Cardiac septum (tissue), 1 donor: ENCODE results near the gene JUNB. TPM values are rescaled to one million over a fixed set of nuclear protein-coding genes. Genes with fewer than 3 reads are reported as not detected.
"Not testable (repeated sequence)": the region's sequence is repeated elsewhere in the genome, so short reads cannot be mapped to it uniquely, and the experiment has no call there.

ENCODE experiments used
- DNase-seq: peaks from one replicate; pipeline ENCODE4 v3.0.0-alpha.2; 2020; ENCODE audit warnings: low spot score
- intact Hi-C: fragments of 100-400 bp; cut with DNase I; formaldehyde crosslinking; loops from one replicate; pipeline ENCODE4 v1.14.0; 2022
- total RNA-seq: library from RNA; stranded (reverse); fragmentation: NEBNext Ultra II Directional; extraction: Animal tissue kit (Norgen Biotek cat#: 25700); gene quantifications from one replicate; pipeline ENCODE4 v1.2.1, GENCODE V29; 2021
- donor health status: DM: no; HTN: no; CAD: no.

JUNB gene
- total RNA-seq, 1 donor from 2014 or later, result 97.7 TPM

DNA sequence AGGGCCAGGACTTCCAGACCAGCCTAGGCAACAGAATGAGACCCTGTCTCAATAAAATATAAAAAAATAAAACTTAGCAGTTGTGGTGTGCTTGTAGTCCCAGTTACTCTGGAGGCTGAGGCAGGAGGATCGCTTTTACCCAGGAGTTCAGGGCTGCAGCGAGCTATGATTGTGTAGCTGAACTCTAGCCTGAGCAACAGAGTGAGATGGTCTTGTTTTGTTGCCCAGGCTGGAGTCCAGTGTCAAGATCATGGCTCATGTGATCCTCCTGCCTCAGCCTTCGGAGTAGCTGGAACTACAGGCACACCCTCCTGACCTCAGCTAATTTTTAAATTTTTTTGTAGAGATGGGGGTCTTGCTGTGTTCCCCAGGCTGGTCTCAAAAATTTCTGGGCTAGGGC is 4.3 kb upstream of the JUNB start:
- DNase-seq, result no peak
- intact Hi-C loops, result no loop called here

- DNase-seq, result no peak
- intact Hi-C loops, result no loop called here
Measured at GRCh38 chr19:12787458-12787857, 3.8 kb upstream of the JUNB start.

- no peak for DNase-seq
- intact Hi-C loops, result no loop called here
Measured at GRCh38 chr19:12788042-12788681, 3.1 kb upstream of the JUNB start.

DNA sequence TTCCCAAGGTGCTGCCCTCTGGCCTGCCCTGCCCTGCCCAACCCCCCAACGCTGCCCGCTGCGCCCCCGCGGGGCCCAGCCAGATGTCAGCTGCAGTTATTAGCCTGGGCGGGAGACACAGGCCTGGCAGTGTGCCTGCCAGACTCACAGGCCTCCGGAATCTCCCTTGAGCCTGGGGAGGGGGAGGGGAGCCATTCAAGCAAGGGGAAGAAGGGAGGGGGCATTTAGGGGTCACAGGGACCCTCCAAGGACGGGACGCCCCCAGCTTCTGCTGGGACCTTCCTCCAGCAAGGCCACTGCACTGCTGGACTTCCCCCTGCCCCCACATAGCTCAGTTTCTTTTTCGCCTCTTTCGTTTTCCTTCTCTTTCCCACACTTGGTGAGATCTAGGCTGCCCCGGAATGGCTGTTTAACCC is 2.6 kb upstream of the JUNB start:
- intact Hi-C loops, result no loop called here
- DNase-seq, result peak; percentile 92

DNA sequence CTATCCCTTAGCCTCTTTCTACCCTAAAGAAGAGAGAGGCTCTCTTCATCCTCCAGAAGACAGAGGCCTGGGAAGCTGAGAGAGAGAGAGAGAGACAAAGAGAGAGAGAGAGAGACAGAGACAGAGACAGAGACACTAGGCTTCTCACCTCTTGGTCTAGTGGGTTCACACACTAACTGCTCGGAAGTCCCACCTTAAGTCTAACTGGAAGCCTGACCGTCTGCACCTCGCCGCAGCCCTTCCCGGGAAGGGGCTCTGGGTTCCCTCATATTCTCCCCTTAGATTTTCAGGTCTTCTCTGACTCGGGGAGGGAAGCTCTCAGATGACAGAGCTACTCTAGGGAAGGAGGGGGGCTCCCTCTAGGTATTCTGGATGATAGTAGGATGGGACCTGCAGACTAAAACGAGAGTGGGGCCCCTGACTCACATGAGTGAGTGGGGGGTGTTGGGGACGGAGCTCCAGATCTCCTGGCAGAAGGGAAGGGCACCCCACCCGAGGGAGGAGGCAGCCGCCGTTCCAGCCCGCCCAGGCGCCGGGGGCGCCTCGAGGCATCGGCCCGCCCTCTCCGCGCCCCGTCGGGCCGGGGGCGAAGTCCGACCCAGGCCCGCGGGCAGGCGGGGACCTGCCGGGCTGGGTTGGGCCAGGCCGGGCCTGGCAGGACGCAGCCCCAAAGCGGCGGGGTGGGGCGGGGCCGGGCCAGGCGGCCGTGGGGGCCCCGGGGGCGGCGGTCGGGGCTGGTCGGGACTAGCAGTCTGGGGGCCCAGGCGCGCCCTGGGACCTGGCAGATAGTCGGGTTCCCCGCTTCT is 2.0 kb upstream of the JUNB start:
- no peak for DNase-seq
- intact Hi-C loops, result no loop called here

- intact Hi-C loops, result loop anchor here (5.0 to 10.0 kb wide), 2 partner anchors 362 to 1055 kb away; partner anchors contain the start of genes IER2 and STX10
- peak; percentile 99 for DNase-seq
Measured at GRCh38 chr19:12789904-12790619, 1.2 kb upstream of the JUNB start.

- intact Hi-C loops, result loop anchor here (5.0 to 10.0 kb wide), 2 partner anchors 362 to 1054 kb away; partner anchors contain the start of genes IER2 and STX10
- no peak for DNase-seq
Measured at GRCh38 chr19:12790628-12791344, 500 bp upstream of the JUNB start.

DNA sequence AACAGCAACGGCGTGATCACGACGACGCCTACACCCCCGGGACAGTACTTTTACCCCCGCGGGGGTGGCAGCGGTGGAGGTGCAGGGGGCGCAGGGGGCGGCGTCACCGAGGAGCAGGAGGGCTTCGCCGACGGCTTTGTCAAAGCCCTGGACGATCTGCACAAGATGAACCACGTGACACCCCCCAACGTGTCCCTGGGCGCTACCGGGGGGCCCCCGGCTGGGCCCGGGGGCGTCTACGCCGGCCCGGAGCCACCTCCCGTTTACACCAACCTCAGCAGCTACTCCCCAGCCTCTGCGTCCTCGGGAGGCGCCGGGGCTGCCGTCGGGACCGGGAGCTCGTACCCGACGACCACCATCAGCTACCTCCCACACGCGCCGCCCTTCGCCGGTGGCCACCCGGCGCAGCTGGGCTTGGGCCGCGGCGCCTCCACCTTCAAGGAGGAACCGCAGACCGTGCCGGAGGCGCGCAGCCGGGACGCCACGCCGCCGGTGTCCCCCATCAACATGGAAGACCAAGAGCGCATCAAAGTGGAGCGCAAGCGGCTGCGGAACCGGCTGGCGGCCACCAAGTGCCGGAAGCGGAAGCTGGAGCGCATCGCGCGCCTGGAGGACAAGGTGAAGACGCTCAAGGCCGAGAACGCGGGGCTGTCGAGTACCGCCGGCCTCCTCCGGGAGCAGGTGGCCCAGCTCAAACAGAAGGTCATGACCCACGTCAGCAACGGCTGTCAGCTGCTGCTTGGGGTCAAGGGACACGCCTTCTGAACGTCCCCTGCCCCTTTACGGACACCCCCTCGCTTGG is 966 bp downstream of the JUNB start:
- intact Hi-C loops, result loop anchor here (5.0 to 10.0 kb wide), 2 partner anchors 360 to 1053 kb away; partner anchors contain the start of genes IER2 and STX10

DNA sequence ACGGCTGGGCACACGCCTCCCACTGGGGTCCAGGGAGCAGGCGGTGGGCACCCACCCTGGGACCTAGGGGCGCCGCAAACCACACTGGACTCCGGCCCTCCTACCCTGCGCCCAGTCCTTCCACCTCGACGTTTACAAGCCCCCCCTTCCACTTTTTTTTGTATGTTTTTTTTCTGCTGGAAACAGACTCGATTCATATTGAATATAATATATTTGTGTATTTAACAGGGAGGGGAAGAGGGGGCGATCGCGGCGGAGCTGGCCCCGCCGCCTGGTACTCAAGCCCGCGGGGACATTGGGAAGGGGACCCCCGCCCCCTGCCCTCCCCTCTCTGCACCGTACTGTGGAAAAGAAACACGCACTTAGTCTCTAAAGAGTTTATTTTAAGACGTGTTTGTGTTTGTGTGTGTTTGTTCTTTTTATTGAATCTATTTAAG is 1.6 kb downstream of the JUNB start:
- no peak for DNase-seq
- intact Hi-C loops, result loop anchor here (5.0 to 10.0 kb wide), 2 partner anchors 359 to 1052 kb away; partner anchors contain the start of genes IER2 and STX10

More for the DNA sequence above, 966 bp downstream of the JUNB start:
- DNase-seq, result peak; percentile 87

DNA sequence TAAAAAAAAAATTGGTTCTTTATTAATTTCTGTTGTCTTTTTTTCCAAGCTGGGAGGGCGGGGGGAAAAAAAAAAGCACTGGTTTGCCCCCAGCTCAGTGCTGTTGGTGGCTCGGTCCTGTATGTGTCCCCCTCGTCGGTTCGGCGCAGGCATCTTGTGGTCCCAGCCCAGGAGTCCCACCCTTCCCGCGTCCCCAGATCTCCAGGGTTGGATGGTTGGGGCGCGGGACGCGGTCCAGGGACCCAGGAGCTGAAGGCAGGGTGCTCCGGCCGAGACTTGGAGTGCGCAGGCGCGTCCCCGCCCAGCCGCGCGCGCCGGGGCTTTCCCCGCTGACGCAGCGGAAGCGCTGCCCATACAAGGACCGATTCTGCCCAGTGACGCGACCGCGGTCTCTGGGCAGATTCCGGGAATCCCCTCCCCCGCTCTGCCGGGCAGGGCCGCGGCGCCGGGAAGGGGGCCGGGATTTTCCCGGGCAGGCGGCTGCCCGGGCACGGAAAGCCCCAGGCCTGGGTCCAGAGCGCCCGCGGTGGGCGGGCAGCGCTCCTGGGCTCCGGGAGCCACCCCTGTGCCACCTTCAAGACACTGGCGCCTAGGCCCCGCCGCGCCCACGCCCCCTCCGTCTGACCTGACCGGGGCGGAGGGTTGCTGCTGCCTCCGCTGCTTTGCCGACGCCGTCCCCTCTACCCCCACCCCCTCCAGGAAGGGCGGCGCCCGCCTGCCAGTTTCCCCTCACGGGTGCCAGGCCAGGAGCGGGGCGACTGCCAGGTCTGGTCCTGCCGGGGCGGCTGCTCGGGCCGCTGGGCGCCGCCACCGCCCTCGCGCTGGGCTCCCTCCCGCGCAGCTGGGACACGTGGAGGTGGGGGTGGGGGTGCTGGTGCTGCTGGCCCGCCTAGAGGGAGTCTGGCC is 2.3 kb downstream of the JUNB start:
- intact Hi-C loops, result loop anchor here (1.0 to 10.0 kb wide), 3 partner anchors 15 to 1051 kb away; partner anchors contain the start of genes IER2 and STX10
- DNase-seq, result peak; percentile 96

- no peak for DNase-seq
- intact Hi-C loops, result loop anchor here (1.0 to 10.0 kb wide), 3 partner anchors 16 to 1050 kb away; partner anchors contain the start of genes IER2 and STX10
Measured at GRCh38 chr19:12794196-12794941, 3.1 kb downstream of the JUNB start.

- no peak for DNase-seq
- intact Hi-C loops, result loop anchor here (1.0 to 10.0 kb wide), 5 partner anchors 17 to 1050 kb away; partner anchors contain the start of genes IER2, STX10 and TNPO2
Measured at GRCh38 chr19:12794971-12795381, 3.7 kb downstream of the JUNB start.

GRCh38 chr19:12796146-12797071 is 5.1 kb downstream of the JUNB start:
- intact Hi-C loops, result loop anchor here (5.0 to 10.0 kb wide), 3 partner anchors 34 to 1048 kb away; partner anchors contain the start of gene TNPO2

DNA sequence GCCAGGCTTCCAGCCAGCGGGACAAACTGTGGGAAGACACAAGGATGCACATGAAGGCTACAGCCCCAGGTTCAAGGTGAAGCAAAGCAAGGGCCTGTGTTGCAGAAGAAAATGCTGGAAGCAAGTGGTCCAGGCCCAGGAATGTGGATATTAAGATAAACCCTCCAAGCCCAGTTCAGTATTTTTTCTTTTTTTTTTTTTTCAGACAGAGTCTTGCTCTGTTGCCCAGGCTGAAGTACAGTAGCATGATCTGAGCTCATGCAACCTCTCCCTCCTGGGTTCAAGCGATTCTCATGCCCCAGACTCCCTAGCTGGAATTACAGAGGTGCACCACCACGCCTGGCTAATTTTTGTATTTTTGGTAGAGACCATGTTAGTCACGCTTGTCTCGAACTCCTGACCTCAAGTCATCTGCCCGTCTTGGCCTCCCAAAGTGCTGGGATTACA is 5.9 kb downstream of the JUNB start:
- intact Hi-C loops, result loop anchor here (5.0 to 10.0 kb wide), 3 partner anchors 35 to 1048 kb away; partner anchors contain the start of gene TNPO2
- no peak for DNase-seq

More at GRCh38 chr19:12796146-12797071, 5.1 kb downstream of the JUNB start:
- DNase-seq, result peak; percentile 94

- not testable (repeated sequence) for DNase-seq
- intact Hi-C loops, result loop anchor here (5.0 to 10.0 kb wide), 3 partner anchors 35 to 1047 kb away; partner anchors contain the start of gene TNPO2
Measured at GRCh38 chr19:12797607-12798006, 6.3 kb downstream of the JUNB start.
